GM13976 (cell line): ENCODE data around the gene MAP2K2.

Experiments used
- DNase-seq: peaks from one replicate; pipeline ENCODE4 v3.0.0; 2012; ENCODE audit warnings: low spot score
- CTCF ChIP-seq: IDR thresholded peaks from 2 replicates; pipeline ENCODE4 v1.5.1; 2012; ENCODE audit warnings: borderline replicate concordance, mild to moderate bottlenecking; ENCODE audit not compliant: insufficient read depth; ENCODE audit errors: extremely low read depth, missing control alignments, control extremely low read depth
- in situ Hi-C: fragments of 300-500 bp; cut with MboI; formaldehyde crosslinking; loops from one replicate; pipeline ENCODE4 v1.12.0; 2022; ENCODE audit warnings: low sequenced_read_pairs, mixed read lengths, inconsistent platforms; ENCODE audit not compliant: unreplicated experiment

Gene MAP2K2

GRCh38 chr19:4059891-4060620 lies 63.9 kb downstream of the MAP2K2 start:
- no peak for TF ChIP-seq CTCF
- DNase-seq, result peak; percentile 84
- in situ Hi-C loops, result no loop called here

DNA sequence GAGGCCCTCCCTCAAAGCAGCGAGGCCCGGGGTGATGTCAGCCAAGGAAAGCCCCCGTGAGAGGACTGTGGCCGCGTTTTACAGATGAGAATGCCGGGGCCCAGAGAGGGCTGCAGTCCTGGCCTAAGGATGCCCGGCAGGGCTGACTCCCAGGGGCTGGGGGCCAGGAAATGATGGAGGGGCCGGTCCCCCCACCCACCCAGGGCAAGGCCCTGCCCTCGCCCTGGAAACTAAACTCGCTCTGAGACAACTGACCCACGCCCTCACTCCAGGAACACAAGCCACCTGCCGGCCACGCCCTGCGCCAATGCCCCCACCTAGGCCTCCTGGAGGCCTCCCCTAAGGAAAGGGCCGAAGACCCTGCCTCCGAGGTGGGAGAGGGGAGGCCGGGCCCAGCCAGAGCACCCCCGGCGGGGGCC lies 64.5 kb downstream of the MAP2K2 start:
- no peak for TF ChIP-seq CTCF
- DNase-seq, result no peak
- in situ Hi-C loops, result no loop called here

DNA sequence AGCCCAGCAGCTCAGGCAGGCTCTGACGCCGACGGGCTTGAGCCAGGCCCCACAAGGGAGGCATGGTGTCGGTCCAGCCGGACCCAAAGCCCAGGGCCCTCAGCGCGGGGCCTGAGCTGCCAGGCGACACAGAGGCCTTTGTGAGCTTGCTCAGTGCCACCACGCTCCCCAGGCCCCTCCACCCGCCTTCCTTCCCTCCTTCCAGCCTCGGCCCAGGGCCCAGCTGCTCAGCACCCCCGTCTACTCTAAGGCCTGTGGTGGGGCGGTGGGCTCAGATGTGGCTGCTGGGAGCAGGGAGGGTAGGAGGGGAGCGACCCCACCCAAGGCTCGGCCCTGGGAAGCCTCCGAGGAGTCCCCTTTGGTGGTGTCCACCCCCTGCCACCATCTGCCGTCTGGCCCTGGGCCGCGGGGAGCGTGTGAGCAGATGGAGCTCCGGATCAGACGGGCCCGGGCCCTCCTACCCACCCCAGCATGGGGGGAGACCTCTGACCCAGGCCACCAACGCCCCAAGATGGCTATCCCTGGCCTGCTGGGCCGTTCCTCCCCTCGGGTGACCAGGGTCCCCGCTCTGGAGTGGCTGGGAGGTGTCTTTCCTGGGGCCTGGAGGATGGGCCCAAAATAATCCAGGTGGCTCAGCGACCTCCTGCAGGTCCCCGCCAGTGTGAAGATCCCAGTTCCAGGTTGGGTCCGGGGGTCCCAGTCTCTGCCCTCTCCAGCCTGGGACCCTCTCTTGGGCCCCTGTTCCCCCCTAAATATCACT lies 65.0 kb downstream of the MAP2K2 start:
- TF ChIP-seq CTCF, result no peak
- no peak for DNase-seq
- in situ Hi-C loops, result no loop called here

DNA sequence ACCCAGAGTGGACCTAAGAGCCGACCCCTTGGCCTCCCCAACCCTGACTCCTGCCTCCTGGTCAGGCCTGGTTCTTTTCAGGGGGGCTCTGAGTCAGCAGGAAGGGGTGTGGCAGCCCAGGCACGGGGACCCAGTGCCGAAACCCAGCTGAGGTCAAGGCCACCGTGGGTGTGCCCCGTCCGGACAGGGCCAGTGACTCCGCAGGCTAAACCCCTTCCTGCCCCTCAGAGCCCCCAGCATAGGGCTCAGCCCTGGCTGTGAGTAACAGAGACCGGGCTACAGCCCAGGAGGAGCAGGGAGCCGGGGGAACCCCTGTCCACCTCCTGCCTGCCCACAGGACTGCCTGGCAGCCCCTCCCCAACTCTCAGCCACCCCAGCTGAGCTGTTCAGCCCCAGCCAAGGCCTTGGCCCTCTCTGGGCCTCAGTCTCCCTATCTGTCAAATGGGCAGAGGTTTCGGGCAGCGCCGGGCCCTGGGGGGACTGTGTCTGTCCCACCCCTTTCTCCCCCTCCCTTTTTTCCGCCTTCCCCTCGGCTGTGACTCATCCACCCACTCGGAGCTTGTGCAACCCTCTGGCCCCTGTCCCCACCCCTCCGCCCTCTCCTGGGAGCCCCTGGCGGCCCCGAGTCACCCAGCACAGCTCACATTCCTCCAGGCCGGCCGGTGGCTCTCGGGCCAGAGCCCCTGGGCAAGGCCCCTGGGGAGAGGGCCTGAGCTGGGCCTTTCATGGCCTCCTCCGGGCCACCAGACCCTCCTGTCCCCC lies 65.8 kb downstream of the MAP2K2 start:
- DNase-seq, result no peak
- TF ChIP-seq CTCF, result no peak
- in situ Hi-C loops, result no loop called here

GRCh38 chr19:4055209-4055552 lies 68.7 kb downstream of the MAP2K2 start:
- TF ChIP-seq CTCF, result no peak
- in situ Hi-C loops, result no loop called here
- DNase-seq, result no peak

DNA sequence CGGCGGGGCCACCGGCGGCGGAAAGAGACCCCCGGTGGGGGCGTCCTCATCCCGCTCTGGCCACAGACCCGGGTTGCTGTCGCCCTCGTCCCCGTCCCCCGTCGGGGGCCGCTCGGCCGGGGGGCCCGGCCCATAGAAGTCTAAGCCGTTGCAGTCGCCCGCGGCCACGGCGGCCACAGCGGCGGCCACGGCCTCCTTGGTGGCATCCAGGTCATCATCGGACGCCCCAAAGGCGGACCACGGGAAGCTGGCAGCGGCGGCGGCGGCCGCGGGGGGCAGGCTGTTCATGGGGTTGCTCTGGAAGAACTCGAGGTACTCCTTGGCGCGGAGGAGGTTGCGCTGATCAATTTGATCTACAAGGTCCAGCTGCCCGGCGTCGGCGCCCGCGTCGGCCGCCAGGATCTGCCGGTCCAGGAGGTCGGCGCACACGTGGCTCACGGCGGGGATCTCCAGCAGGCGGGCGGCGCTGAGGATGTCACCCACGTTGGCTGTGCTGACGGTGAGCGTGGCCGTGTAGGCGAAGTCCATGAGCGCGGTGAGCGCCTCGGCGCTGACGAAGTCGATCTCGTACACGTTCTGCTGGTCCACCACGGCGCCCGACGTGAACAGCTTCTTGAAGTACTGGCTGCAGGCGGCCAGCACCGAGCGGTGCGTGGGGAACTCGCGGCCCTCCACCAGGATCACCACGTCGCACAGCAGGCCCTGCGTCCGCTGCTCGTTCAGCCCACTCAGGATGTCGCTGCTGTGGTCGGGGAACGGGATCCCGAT lies 69.3 kb downstream of the MAP2K2 start:
- no peak for TF ChIP-seq CTCF
- in situ Hi-C loops, result no loop called here
- DNase-seq, result no peak
